ENCODE results near the gene ARHGEF35.
"Not testable (repeated sequence)": the region's sequence is repeated elsewhere in the genome, so short reads cannot be mapped to it uniquely, and the experiment has no call there.

ARHGEF35 gene

GRCh38 chr7:144178380-144179164 lies 17.1 kb downstream of the ARHGEF35 start:
- peak in 2 of 5 donors; percentile 17 to 42 for DNase-seq

GRCh38 chr7:144174613-144175012 lies 21.0 kb downstream of the ARHGEF35 start:
- DNase-seq, result no peak

DNA sequence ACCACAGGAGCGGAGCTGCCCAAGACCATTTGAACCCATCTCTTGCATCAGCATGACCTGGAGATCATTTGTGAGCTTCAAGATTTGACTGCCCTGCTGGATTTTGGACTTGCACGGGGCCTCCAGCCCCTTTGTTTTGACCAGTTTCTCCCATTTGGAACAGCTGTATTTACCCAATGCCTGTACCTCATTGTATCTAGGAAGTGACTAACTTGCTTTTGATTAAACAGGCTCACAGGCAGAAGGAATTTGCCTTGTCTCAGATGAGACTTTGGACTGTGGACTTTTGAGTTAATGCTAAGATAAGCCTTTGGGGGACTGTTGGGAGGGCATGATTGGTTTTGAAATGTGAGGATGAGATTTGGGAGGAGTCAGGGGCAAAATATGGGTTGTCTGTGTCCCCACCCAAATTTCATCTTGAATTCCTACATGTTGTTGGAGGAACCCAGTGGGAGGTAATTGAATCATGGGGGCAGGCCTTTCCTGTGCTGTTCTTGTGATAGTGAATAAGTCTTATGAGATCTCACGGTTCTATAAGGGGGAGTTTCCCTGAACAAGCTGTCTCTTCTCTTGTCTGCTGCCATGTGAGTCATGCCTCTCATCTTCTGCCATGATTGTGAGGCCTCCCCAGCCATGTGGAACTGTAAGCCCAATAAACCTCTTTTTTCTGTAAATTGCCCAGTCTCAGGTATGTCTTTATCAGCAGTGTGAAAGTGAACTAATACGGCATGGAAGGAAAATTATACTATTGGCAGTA lies 23.9 kb downstream of the ARHGEF35 start:
- DNase-seq, result not testable (repeated sequence)

DNA sequence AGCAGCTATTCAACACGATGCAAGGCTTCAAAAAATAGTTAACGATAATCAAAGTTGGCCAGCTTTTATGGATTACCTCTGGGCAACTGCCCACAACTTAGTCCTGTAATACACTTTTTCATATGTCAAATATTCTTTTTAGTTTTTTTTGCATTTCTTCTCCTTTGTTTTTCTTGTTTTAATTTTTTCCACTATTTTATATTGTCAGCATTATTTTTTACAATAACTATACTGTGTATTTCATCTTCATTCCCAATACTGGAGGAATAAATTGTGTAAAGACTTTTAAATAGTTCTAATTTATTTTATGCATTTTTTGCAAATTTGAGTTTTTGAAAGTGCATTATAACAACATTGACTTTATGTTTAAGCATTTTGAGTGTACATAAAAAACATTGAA lies 30.8 kb downstream of the ARHGEF35 start:
- DNase-seq, result no peak

- DNase-seq, result no peak
Observed at GRCh38 chr7:144158861-144159260, 36.8 kb downstream of the ARHGEF35 start.

- no peak for DNase-seq
Observed at GRCh38 chr7:144148224-144148827, 47.3 kb downstream of the ARHGEF35 start.

GRCh38 chr7:144144426-144144825 lies 51.2 kb downstream of the ARHGEF35 start:
- no peak for DNase-seq

- no peak for DNase-seq
Observed at GRCh38 chr7:144142187-144142586, 53.4 kb downstream of the ARHGEF35 start.

DNA sequence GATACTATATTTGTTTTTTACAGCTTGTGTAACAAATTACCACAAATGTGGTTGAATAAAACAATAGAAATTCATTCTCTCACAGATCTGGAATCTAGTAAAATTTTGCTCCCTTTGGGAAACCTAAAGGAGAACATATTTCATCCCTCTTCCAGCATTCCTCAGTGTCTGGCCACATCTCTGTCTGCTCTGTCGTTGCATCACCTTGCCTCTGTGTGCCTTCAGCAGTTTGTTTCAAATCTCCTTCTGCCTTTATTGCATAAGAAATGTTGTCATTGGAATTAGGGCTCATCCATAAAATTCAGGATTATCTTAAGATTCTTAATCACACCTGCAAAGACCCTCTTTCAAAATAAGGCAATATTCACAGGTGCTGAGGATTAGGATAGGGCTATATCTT lies 58.1 kb downstream of the ARHGEF35 start:
- DNase-seq, result no peak

Measured in T-helper 1 cell (primary cell).